GM18861 (cell line): Measurements from ENCODE around the gene VIL1.

Experiments
- ATAC-seq: cut with Tn5 transposase; IDR thresholded peaks from one replicate; pipeline ENCODE4 v1.9.1; 2021; ENCODE audit not compliant: unreplicated experiment

VIL1 gene

GRCh38 chr2:218482651-218483050 lies 63.7 kb downstream of the VIL1 start:
- no peak for ATAC-seq

DNA sequence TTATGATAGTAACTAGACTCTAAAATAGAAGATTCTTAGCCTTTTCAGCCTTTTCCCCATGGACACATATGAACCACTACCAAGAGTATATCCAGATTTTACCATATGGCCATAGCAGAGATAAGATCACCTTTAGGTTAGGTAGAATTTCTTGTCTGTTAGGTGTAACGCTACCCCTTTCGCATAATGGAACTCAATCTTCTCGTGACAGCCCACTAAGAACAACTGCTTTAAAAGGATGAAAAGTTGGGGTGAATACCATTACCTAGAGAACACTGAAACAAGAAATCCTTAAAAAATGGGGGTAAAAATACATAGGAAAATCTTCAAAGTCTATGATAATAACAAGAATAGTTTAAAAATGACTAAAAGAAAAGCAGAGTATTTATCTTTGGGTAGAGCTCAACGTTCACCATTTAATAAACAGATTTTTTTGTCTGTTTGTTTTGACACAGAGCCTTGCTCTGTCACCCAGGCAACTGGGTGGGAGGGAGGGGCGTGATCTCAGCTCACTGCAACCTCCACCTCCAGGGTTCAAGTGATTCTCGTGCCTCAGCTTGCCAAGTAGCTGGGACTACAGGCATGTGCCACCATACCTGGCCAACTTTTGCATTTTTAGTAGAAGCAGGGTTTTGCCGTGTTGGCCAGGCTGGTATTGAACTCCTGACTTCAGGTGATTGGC lies 67.2 kb downstream of the VIL1 start:
- ATAC-seq: no peak

- ATAC-seq: no peak
These were observed 81.7 kb downstream of the VIL1 start for GRCh38 chr2:218500501-218501060.

DNA sequence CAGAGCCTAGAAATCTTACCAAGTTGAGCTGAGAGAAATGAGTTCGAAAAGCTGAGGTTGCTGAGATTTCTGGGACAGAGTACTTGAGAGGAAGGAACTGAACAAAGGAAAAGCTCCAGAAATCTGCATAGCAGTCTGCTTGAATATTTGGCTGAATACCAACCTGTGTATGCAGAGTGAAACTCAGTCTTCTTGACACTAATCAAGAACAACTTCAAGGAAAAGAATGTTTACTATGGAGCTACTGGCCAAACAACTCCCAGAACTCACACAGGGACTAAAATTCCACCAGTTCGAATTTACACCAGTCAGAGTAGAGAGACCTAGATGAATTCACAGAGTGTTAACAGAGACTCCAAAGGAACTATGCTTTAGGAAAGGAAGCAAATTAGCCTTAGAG lies 82.7 kb downstream of the VIL1 start:
- ATAC-seq: no peak
